K562 treated with DMSO at 1 percent for 4 hours (cell line): Measurements from ENCODE around the gene PHAX. TPM values are rescaled to one million over a fixed set of nuclear protein-coding genes. Genes with fewer than 3 reads are reported as not detected.

ENCODE experiments used
- total RNA-seq: library from RNA; unstranded; fragments of 300-600 nt; gene quantifications from 2 replicates; pipeline ENCODE4 v1.2.3, GENCODE V29; 2022; ENCODE audit not compliant: insufficient read depth

PHAX gene
- 7.0 and 13.5 TPM in 2 replicates for total RNA-seq

DNA sequence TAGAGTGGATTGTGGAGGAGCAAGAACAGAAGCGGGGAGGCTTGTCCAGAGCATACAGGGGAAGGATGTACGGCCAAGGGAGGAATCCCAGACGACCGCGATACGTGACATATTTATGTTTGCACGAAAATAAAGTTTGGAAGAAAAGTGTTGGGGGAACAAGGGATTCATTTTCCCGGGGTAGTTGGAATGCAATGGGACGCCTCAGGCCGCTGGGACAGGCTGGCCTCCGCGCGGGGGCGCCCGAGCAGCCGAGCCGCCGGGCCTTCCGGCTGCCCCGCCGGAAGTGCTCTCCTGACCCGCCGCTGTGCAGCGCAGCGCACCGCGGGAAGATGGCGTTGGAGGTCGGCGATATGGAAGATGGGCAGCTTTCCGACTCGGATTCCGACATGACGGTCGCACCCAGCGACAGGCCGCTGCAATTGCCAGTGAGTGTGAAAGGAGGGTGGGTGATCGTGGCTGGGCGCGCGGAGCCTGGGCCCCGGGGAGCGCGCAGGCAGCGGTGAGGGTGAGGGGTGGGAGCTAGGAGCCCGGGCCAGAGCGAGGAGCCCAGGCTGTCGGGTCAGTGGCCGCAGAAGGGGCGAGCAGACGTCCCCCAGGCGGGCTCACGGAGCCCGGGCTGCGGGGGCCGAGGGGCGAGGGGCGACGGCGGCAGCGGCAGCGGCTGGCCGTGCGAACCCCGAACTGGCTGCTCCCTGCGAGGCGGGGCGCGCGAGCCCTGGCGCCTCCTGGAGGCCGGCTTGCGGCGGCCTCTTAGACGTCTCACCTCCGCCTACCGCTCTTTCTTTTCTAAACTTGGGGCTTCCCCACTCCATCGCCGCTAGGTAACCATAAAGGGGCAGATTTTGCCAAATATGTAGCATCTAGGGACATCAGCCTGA lies at the start of gene PHAX:
Gene PHAX (plus strand): TSS at position 317 of the 881 bp plus-strand sequence. CDS start 16 bp downstream, at position 333.

GRCh38 chr5:126594748-126595485 lies 5.8 kb upstream of the PHAX start, which contains the start of gene ALDH7A1:
Gene ALDH7A1 (minus strand): TSS chr5:126595219. CDS start chr5:126595198, 21 bp downstream.

Other genes starting within 250 kb of the PHAX start
- gene GRAMD2B, start 177.5 kb upstream of the PHAX start, total RNA-seq: 1.0 and 3.4 TPM in 2 replicates
- gene ALDH7A1, start 5.7 kb upstream of the PHAX start, total RNA-seq: not detected in 2 replicates
- 57.3 and 66.8 TPM in 2 replicates for gene LMNB1, start 176.2 kb downstream of the PHAX start, total RNA-seq